Adrenal gland (tissue), 5 donors: ENCODE results near the gene MGRN1.

Experiments used
- POLR2A ChIP-seq, 2 donors: fragments of 450-650 bp; IDR thresholded peaks; one replicate each; pipeline ENCODE4 v1.6.1; 2017; ENCODE audit warnings: antibody characterized with exemption in 2 of 2, mild to moderate bottlenecking in 2 of 2, moderate library complexity in 1 of 2
- TF ChIP-seq, protein P1 (sequence below), 6 experiments: fragments of 450-650 bp in 4 of 6; fragments of 200-600 bp in 2 of 6; sonication (generic) in 1 of 6; IDR thresholded peaks; 1 replicate in 5 of 6; 2 replicates in 1 of 6; pipeline versions ENCODE4 v1.5.1 to v1.8.0; 2016 to 2021; ENCODE audit warnings: antibody characterized with exemption in 6 of 6, mild to moderate bottlenecking in 2 of 6, moderate library complexity in 1 of 6
- donor health status: DM: no; HTN: no; CAD: no.

DNA sequence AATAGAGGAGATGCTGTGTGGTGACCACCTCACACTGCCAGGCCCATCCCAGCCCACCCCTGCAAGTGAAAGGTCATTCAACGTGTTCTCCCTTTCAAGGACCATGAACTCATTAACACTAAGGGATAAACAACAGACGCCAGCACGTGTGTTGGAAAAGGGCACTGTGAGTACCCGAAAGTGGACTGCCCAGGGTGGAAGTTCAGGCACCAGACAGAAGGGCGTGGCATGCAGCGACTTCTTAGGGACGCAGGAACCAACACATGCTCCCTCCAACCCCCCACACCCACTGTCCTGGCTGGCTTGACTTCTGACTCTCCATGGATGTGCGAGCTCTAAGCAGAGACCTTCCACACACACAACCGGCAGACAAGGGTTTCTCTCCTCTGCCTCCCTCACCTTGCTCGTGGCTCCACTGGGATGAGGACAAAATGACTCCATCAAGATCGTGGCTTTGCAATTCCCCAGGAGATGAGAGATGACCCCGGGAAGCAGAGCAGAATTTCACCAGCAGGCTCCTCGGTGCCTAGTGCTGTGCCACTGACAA lies 20.9 kb upstream of the MGRN1 start:
- TF ChIP-seq, protein P1, sequence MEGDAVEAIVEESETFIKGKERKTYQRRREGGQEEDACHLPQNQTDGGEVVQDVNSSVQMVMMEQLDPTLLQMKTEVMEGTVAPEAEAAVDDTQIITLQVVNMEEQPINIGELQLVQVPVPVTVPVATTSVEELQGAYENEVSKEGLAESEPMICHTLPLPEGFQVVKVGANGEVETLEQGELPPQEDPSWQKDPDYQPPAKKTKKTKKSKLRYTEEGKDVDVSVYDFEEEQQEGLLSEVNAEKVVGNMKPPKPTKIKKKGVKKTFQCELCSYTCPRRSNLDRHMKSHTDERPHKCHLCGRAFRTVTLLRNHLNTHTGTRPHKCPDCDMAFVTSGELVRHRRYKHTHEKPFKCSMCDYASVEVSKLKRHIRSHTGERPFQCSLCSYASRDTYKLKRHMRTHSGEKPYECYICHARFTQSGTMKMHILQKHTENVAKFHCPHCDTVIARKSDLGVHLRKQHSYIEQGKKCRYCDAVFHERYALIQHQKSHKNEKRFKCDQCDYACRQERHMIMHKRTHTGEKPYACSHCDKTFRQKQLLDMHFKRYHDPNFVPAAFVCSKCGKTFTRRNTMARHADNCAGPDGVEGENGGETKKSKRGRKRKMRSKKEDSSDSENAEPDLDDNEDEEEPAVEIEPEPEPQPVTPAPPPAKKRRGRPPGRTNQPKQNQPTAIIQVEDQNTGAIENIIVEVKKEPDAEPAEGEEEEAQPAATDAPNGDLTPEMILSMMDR (IDR thresholded peaks at IDR 0.05), result no peak
- no peak for TF ChIP-seq POLR2A (IDR thresholded peaks at IDR 0.05)
